HG02588 (cell line): ENCODE data around the gene AOC2.

Source experiments
- ATAC-seq: cut with Tn5 transposase; IDR thresholded peaks from one replicate; pipeline ENCODE4 v1.9.1; 2021; ENCODE audit warnings: mild to moderate bottlenecking, moderate library complexity; ENCODE audit not compliant: unreplicated experiment

The AOC2 gene

GRCh38 chr17:42844271-42844670 is at the start of gene AOC2:
Gene AOC2, plus strand, starts transcription at chr17:42844580. Its CDS starts 47 bp downstream, at chr17:42844627.
- ATAC-seq: no peak

GRCh38 chr17:42795061-42795460 is 49.3 kb upstream of the AOC2 start:
- no peak for ATAC-seq

- no peak for ATAC-seq
Measured at GRCh38 chr17:42795465-42795864, 48.9 kb upstream of the AOC2 start.

GRCh38 chr17:42796066-42796758 is 48.2 kb upstream of the AOC2 start:
- ATAC-seq: no peak

GRCh38 chr17:42797067-42798007 is 47.0 kb upstream of the AOC2 start:
- ATAC-seq: no peak

- no peak for ATAC-seq
Measured at GRCh38 chr17:42798011-42798382, 46.4 kb upstream of the AOC2 start.

GRCh38 chr17:42798383-42799380 is 45.7 kb upstream of the AOC2 start, which contains the start of the genes CNTD1 and COA3:
Gene CNTD1, plus strand, starts transcription at chr17:42798861. Its CDS starts 207 bp downstream, at chr17:42799068.
Gene COA3, minus strand, starts transcription at chr17:42798704. Its CDS starts 23 bp downstream, at chr17:42798681.
- ATAC-seq: peak; percentile 76

GRCh38 chr17:42803074-42803883 is 41.1 kb upstream of the AOC2 start:
- no peak for ATAC-seq

- no peak for ATAC-seq
Measured at GRCh38 chr17:42804918-42805367, 39.4 kb upstream of the AOC2 start.

GRCh38 chr17:42806249-42806648 is 38.1 kb upstream of the AOC2 start:
- ATAC-seq: no peak

GRCh38 chr17:42809250-42809649 is 35.1 kb upstream of the AOC2 start:
- no peak for ATAC-seq

GRCh38 chr17:42814633-42815399 is 29.6 kb upstream of the AOC2 start:
- ATAC-seq: no peak

- no peak for ATAC-seq
Measured at GRCh38 chr17:42817866-42818265, 26.5 kb upstream of the AOC2 start.

GRCh38 chr17:42818379-42818778 is 26.0 kb upstream of the AOC2 start:
- no peak for ATAC-seq

- ATAC-seq: no peak
Measured at GRCh38 chr17:42819939-42820535, 24.3 kb upstream of the AOC2 start.

- no peak for ATAC-seq
Measured at GRCh38 chr17:42821176-42821575, 23.2 kb upstream of the AOC2 start.

- ATAC-seq: no peak
Measured at GRCh38 chr17:42827472-42827871, 16.9 kb upstream of the AOC2 start.

- no peak for ATAC-seq
Measured at GRCh38 chr17:42830971-42831370, 13.4 kb upstream of the AOC2 start.
